ENCODE data around the gene NTN1. TPM values are rescaled to one million over a fixed set of nuclear protein-coding genes. Genes with fewer than 3 reads are reported as not detected.

The NTN1 gene
- polyA plus RNA-seq, 1 donor from 2014 or later = 16.2 TPM

DNA sequence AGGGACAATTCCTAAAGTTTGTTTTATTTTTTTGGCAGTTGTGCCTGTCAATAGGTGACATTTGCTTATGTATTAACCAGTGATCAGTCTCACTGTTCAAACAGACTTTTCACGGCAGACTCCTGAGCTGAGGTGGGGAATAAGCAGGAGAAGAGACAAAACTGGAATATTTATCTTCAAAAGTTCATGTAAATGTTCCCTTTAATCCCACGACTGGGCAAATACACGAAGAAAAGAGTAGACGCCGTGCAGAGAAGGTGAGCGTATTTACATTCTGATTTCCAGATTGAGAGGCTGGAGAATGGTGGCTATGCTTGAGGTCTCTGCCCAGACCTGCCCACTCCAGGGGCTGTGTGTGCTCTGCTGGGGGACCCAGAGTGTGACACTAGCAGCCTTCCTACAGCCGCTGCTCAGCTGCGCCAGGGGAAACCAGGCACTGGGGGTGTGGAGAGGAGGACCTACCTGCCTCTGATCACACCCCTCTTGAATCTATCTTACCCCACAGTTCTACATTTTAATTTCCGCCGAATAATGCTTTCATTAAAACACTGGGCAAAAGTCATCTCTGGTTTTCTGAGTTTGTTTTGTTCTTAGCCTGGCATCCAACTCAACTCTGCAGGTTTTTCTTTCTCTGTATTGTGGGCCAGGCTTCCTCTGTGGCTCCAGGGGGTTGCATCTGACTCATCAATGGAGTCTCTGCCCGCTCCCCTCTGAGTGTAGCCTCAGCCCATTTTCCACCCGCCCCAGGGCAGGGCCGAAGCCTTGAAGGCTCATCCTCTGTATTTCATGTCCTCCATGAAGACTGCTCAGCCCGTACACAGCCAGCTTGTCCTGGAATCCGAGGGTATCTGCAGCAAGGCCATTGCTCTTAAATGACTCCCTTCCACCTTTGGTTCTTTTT, 237.1 kb downstream of the NTN1 start:
- Histone ChIP-seq H3K9ac (ENCODE audit: low read length) (no peak overlapping the region), H3K27ac (ENCODE audit: low read length) (no peak overlapping the region), H2AFZ (ENCODE audit: low read depth, low read length) (no peak overlapping the region), H3K4me3 (ENCODE audit: low read length) (no peak overlapping the region), H3K79me2 (replicated peaks; ENCODE audit: insufficient read depth, low read length) (no peaks in the 10 kb centered on the region), H3K4me2 (ENCODE audit: low read length) (no peak overlapping the region), H3K9me3 (ENCODE audit: low read length) (no peaks in the 10 kb centered on the region), H4K20me1 (ENCODE audit: insufficient read depth) (no peaks in the 10 kb centered on the region), H3K36me3 (ENCODE audit: insufficient read depth, low read length) (no peaks in the 10 kb centered on the region), H3F3A (ENCODE audit: insufficient read depth, low read length, poor library complexity, severe bottlenecking) (no peaks in the 10 kb centered on the region), H3K9me2 (ENCODE audit: insufficient read depth, low read length) (no peaks in the 10 kb centered on the region), H3K27me3 (ENCODE audit: insufficient read depth, low read depth, low read length) (no peaks in the 10 kb centered on the region)
- TF ChIP-seq EP300 (conservative IDR thresholded peaks at IDR 0.05; ENCODE audit: poor library complexity, severe bottlenecking) (no peak), TAF1 (IDR thresholded peaks at IDR 0.05; ENCODE audit: low read depth) (no peak), EZH2 (IDR thresholded peaks at IDR 0.05; ENCODE audit: borderline replicate concordance, insufficient read depth, low read length, poor library complexity, severe bottlenecking) (no peak), RAD21 (conservative IDR thresholded peaks at IDR 0.05) (no peak), SMC3 (conservative IDR thresholded peaks at IDR 0.05; ENCODE audit: poor library complexity) (no peak), POLR2AphosphoS5 (IDR thresholded peaks at IDR 0.05) (no peak), MXI1 (conservative IDR thresholded peaks at IDR 0.05; ENCODE audit: poor library complexity, severe bottlenecking) (no peak)
- TF ChIP-seq, protein P1, sequence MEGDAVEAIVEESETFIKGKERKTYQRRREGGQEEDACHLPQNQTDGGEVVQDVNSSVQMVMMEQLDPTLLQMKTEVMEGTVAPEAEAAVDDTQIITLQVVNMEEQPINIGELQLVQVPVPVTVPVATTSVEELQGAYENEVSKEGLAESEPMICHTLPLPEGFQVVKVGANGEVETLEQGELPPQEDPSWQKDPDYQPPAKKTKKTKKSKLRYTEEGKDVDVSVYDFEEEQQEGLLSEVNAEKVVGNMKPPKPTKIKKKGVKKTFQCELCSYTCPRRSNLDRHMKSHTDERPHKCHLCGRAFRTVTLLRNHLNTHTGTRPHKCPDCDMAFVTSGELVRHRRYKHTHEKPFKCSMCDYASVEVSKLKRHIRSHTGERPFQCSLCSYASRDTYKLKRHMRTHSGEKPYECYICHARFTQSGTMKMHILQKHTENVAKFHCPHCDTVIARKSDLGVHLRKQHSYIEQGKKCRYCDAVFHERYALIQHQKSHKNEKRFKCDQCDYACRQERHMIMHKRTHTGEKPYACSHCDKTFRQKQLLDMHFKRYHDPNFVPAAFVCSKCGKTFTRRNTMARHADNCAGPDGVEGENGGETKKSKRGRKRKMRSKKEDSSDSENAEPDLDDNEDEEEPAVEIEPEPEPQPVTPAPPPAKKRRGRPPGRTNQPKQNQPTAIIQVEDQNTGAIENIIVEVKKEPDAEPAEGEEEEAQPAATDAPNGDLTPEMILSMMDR (IDR thresholded peaks at IDR 0.05; ENCODE audit: poor library complexity, severe bottlenecking) = no peak
- TF ChIP-seq, protein P2, sequence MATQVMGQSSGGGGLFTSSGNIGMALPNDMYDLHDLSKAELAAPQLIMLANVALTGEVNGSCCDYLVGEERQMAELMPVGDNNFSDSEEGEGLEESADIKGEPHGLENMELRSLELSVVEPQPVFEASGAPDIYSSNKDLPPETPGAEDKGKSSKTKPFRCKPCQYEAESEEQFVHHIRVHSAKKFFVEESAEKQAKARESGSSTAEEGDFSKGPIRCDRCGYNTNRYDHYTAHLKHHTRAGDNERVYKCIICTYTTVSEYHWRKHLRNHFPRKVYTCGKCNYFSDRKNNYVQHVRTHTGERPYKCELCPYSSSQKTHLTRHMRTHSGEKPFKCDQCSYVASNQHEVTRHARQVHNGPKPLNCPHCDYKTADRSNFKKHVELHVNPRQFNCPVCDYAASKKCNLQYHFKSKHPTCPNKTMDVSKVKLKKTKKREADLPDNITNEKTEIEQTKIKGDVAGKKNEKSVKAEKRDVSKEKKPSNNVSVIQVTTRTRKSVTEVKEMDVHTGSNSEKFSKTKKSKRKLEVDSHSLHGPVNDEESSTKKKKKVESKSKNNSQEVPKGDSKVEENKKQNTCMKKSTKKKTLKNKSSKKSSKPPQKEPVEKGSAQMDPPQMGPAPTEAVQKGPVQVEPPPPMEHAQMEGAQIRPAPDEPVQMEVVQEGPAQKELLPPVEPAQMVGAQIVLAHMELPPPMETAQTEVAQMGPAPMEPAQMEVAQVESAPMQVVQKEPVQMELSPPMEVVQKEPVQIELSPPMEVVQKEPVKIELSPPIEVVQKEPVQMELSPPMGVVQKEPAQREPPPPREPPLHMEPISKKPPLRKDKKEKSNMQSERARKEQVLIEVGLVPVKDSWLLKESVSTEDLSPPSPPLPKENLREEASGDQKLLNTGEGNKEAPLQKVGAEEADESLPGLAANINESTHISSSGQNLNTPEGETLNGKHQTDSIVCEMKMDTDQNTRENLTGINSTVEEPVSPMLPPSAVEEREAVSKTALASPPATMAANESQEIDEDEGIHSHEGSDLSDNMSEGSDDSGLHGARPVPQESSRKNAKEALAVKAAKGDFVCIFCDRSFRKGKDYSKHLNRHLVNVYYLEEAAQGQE (IDR thresholded peaks at IDR 0.05; ENCODE audit: borderline replicate concordance) = no peak

DNA sequence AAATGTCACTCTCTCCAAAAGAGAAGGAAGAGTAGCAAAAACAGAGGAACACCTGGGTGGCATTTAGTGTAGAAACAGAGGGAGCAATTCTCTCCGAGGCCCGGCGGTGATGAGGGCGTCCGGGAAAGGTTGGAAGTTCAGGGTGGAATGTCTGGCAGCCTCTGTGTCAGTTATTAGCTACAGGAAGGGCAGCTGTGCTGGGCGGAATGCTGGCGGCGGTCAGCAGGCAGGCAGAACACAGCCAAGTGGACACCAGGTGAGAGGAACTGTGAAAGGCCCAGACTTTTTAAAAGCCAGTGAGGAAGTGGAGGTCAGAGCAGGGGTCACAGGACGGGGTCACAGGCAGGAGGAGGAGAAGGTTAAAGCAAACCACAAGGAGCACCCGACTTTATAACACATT, 238.1 kb downstream of the NTN1 start:
- H3K27ac ChIP-seq (ENCODE audit: low read length) = no peak overlapping the region
- TF ChIP-seq POLR2AphosphoS5 (IDR thresholded peaks at IDR 0.05) (no peak), TAF1 (IDR thresholded peaks at IDR 0.05; ENCODE audit: low read depth) (no peak), MXI1 (conservative IDR thresholded peaks at IDR 0.05; ENCODE audit: poor library complexity, severe bottlenecking) (no peak), EP300 (conservative IDR thresholded peaks at IDR 0.05; ENCODE audit: poor library complexity, severe bottlenecking) (no peak), EZH2 (IDR thresholded peaks at IDR 0.05; ENCODE audit: borderline replicate concordance, insufficient read depth, low read length, poor library complexity, severe bottlenecking) (no peak), SMC3 (conservative IDR thresholded peaks at IDR 0.05; ENCODE audit: poor library complexity) (no peak), RAD21 (conservative IDR thresholded peaks at IDR 0.05) (no peak)
- TF ChIP-seq, protein P1 (IDR thresholded peaks at IDR 0.05; ENCODE audit: poor library complexity, severe bottlenecking) = no peak
- TF ChIP-seq, protein P2 (IDR thresholded peaks at IDR 0.05; ENCODE audit: borderline replicate concordance) = no peak
- no peaks in the 10 kb centered on the region for H3F3A ChIP-seq (ENCODE audit: insufficient read depth, low read length, poor library complexity, severe bottlenecking)

More for the DNA sequence above, 238.1 kb downstream of the NTN1 start:
- Histone ChIP-seq H3K36me3 (ENCODE audit: insufficient read depth, low read length) (no peaks in the 10 kb centered on the region), H3K79me2 (replicated peaks; ENCODE audit: insufficient read depth, low read length) (no peaks in the 10 kb centered on the region), H3K27me3 (ENCODE audit: insufficient read depth, low read depth, low read length) (no peaks in the 10 kb centered on the region), H3K9ac (ENCODE audit: low read length) (no peak overlapping the region), H3K4me2 (ENCODE audit: low read length) (no peak overlapping the region), H3K9me2 (ENCODE audit: insufficient read depth, low read length) (no peaks in the 10 kb centered on the region), H2AFZ (ENCODE audit: low read depth, low read length) (no peak overlapping the region), H4K20me1 (ENCODE audit: insufficient read depth) (no peaks in the 10 kb centered on the region), H3K9me3 (ENCODE audit: low read length) (no peaks in the 10 kb centered on the region), H3K4me3 (ENCODE audit: low read length) (no peak overlapping the region)

Data from neural cell (in vitro differentiated cells).